HEK293T (cell line): Measurements from ENCODE around the gene INPP4B.

Source experiments
- CTCF ChIA-PET: fragments of 350-600 bp; formaldehyde crosslinking; extraction: SDS; loops from one replicate; lab custom pipeline; 2021; ENCODE audit warnings: antibody characterized with exemption, inconsistent platforms; lab: Yijun Ruan, JAX
- POLR2A ChIA-PET: fragments of 350-600 bp; formaldehyde crosslinking; extraction: SDS; loops from one replicate; lab custom pipeline; 2020; ENCODE audit warnings: antibody characterized with exemption, inconsistent platforms; lab: Yijun Ruan, JAX
- DNase-seq: peaks from one replicate; pipeline ENCODE4 v3.0.0; 2012; ENCODE audit warnings: mixed read lengths; ENCODE audit errors: extremely low spot score
- ARNT ChIP-seq: fragments of 450-650 bp; IDR thresholded peaks from 2 replicates; pipeline ENCODE4 v1.6.1; 2017; ENCODE audit warnings: mild to moderate bottlenecking
- BHLHE40 ChIP-seq: fragments of 450-650 bp; IDR thresholded peaks from 2 replicates; pipeline ENCODE4 v1.6.1; 2016; ENCODE audit warnings: mild to moderate bottlenecking, moderate library complexity, borderline replicate concordance
- CTBP1 ChIP-seq: fragments of 450-650 bp; IDR thresholded peaks from 2 replicates; pipeline ENCODE4 v1.6.1; 2016; ENCODE audit warnings: borderline replicate concordance
- ELF4 ChIP-seq: fragments of 450-650 bp; IDR thresholded peaks from 2 replicates; pipeline ENCODE4 v1.6.1; 2017; ENCODE audit warnings: antibody characterized with exemption
- FOXA1 ChIP-seq: fragments of 450-650 bp; IDR thresholded peaks from 2 replicates; pipeline ENCODE4 v1.6.1; 2016; ENCODE audit warnings: mild to moderate bottlenecking
- FOXK2 ChIP-seq: fragments of 450-650 bp; IDR thresholded peaks from 2 replicates; pipeline ENCODE4 v1.6.1; 2016; ENCODE audit warnings: mild to moderate bottlenecking
- FOXM1 ChIP-seq: fragments of 450-650 bp; IDR thresholded peaks from 2 replicates; pipeline ENCODE4 v1.6.1; 2017; ENCODE audit warnings: mild to moderate bottlenecking, borderline replicate concordance
- HDGF ChIP-seq: fragments of 450-650 bp; IDR thresholded peaks from 2 replicates; pipeline ENCODE4 v1.6.1; 2017; ENCODE audit warnings: antibody characterized with exemption, borderline replicate concordance
- L3MBTL2 ChIP-seq: fragments of 450-650 bp; conservative IDR thresholded peaks from 2 replicates; pipeline ENCODE4 v1.6.1; 2016; ENCODE audit warnings: mild to moderate bottlenecking
- LEF1 ChIP-seq: fragments of 450-650 bp; IDR thresholded peaks from 2 replicates; pipeline ENCODE4 v1.6.1; 2017; ENCODE audit warnings: mild to moderate bottlenecking, borderline replicate concordance
- NFRKB ChIP-seq: fragments of 450-650 bp; IDR thresholded peaks from 2 replicates; pipeline ENCODE4 v1.6.1; 2016; ENCODE audit warnings: mild to moderate bottlenecking, moderate library complexity
- SP1 ChIP-seq: fragments of 450-650 bp; IDR thresholded peaks from 2 replicates; pipeline ENCODE4 v1.6.1; 2017
- SUZ12 ChIP-seq: fragments of 450-650 bp; IDR thresholded peaks from 2 replicates; pipeline ENCODE4 v1.6.1; 2016; ENCODE audit warnings: mild to moderate bottlenecking
- TARDBP ChIP-seq: fragments of 450-650 bp; IDR thresholded peaks from 2 replicates; pipeline ENCODE4 v1.6.1; 2016
- ZNF384 ChIP-seq: fragments of 450-650 bp; IDR thresholded peaks from 2 replicates; pipeline ENCODE4 v1.6.1; 2016
- TF ChIP-seq, protein P1 (sequence below): fragments of 450-650 bp; IDR thresholded peaks from 2 replicates; pipeline ENCODE4 v1.6.1; 2016

Gene INPP4B

DNA sequence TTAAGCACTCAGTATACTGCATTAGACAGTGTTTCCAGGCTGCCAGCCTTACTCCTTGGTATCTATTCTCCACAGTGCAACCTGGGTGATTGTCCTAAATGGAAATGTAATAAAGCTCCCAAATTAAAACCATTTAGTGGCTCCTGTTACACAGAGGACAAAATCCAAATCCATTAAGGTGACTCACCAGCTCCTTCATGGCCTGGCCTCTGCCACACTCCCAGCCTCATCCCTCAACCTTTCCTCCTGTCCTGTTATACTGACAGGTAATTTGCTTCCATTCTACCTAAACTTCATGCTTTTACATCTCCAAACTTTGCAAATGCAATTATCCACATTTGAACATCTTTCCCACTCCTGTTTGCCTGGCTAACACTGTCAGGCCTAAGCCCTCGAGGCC, 140.3 kb downstream of the INPP4B start:
- TF ChIP-seq FOXK2 (no peak), HDGF (no peak), NFRKB (no peak)
- DNase-seq, result no peak
- CTCF ChIA-PET, result no interaction called here
- POLR2A ChIA-PET, result no interaction called here

DNA sequence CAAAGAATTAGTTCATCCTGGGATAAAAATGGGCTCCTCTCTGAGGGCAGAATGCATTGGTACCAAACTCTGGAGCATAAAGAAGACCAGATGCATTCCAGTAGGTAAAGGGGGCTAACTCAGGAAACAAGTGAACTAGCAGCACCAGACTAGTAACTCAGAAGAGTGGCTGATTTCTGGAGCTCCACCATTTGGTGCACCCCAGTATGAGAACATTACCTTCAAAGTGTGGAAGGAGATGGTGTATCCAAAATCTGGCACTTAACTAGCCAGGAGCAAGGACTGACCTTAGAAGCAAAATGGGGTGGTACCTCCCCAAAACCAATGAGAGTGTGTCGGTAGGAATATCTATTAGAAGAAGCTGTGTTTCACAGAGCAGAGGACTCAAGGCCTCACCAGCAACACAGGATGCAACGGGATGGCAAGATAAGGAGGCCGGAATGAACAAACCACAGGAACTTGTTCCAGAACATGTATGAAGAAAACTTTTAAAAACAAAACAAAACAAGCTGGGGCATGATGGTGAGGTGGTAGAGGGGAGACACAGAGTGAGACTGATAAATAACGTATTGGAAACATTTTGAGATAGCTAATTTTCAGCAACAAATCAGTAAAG, 142.3 kb downstream of the INPP4B start:
- ChIA-PET POLR2A (no interaction called here), CTCF (no interaction called here)
- DNase-seq, result no peak
- TF ChIP-seq ZNF384, result no peak
- TF ChIP-seq BHLHE40, result no peak
- TF ChIP-seq, protein P1, sequence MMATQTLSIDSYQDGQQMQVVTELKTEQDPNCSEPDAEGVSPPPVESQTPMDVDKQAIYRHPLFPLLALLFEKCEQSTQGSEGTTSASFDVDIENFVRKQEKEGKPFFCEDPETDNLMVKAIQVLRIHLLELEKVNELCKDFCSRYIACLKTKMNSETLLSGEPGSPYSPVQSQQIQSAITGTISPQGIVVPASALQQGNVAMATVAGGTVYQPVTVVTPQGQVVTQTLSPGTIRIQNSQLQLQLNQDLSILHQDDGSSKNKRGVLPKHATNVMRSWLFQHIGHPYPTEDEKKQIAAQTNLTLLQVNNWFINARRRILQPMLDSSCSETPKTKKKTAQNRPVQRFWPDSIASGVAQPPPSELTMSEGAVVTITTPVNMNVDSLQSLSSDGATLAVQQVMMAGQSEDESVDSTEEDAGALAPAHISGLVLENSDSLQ, result no peak
- TF ChIP-seq ELF4, result no peak
- TF ChIP-seq SP1, result no peak
- no peak for TF ChIP-seq LEF1
- no peak for TF ChIP-seq NFRKB
- no peak for TF ChIP-seq FOXK2
- TF ChIP-seq CTBP1, result no peak
- TF ChIP-seq SUZ12, result no peak
- TF ChIP-seq ARNT, result no peak
- no peak for TF ChIP-seq HDGF
- TF ChIP-seq FOXM1, result no peak
- TF ChIP-seq L3MBTL2, result no peak
- no peak for TF ChIP-seq TARDBP

DNA sequence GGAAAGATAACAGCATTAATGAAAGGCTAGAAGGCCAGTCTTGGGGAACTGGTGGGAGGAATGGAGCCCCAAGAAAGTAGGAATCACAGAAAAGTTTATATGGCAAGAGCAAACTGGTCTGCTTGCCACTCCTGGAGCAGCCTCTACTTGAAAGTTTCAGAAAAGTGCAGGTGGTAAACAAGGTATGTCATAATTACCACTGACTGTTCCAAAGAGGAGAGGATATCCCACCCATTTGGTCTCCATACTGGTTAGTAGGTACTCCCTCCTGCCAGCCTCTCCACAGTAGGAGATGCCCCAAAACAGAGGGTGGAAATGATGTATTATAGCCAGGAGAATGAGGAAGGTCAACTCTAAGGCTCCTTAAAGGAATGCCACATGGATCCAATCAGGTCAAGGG, 145.1 kb downstream of the INPP4B start:
- no peak for TF ChIP-seq ZNF384
- no peak for TF ChIP-seq FOXK2
- TF ChIP-seq LEF1, result no peak
- no peak for TF ChIP-seq NFRKB
- TF ChIP-seq FOXM1, result no peak
- TF ChIP-seq ELF4, result no peak
- no peak for TF ChIP-seq TARDBP
- no peak for TF ChIP-seq SP1
- no peak for TF ChIP-seq CTBP1
- no peak for TF ChIP-seq FOXA1
- TF ChIP-seq, protein P1, result no peak
- no peak for TF ChIP-seq BHLHE40
- TF ChIP-seq L3MBTL2, result no peak
- TF ChIP-seq HDGF, result no peak
- no peak for TF ChIP-seq ARNT
- ChIA-PET POLR2A (no interaction called here), CTCF (interaction anchor here (0.8 kb wide), 1 partner anchor 1271 kb away, joined by 3 read pairs; no protein-coding TSS in a partner anchor)
- no peak for DNase-seq

- CTCF ChIA-PET, result no interaction called here
- POLR2A ChIA-PET, result no interaction called here
- DNase-seq, result no peak
- TF ChIP-seq HDGF (no peak), L3MBTL2 (no peak), CTBP1 (no peak), ELF4 (no peak), SP1 (no peak), FOXA1 (no peak), LEF1 (no peak), FOXK2 (no peak), BHLHE40 (no peak), ZNF384 (no peak), TARDBP (no peak), FOXM1 (no peak), SUZ12 (no peak), ARNT (no peak), NFRKB (no peak)
- TF ChIP-seq, protein P1, result no peak
Measured at GRCh38 chr4:142700531-142700930, 145.6 kb downstream of the INPP4B start.

GRCh38 chr4:142698552-142698951, 147.5 kb downstream of the INPP4B start:
- ChIA-PET POLR2A (no interaction called here), CTCF (no interaction called here)
- DNase-seq, result no peak
- TF ChIP-seq CTBP1, result no peak
- no peak for TF ChIP-seq SUZ12
- TF ChIP-seq ZNF384, result no peak
- no peak for TF ChIP-seq FOXK2
- no peak for TF ChIP-seq FOXM1
- TF ChIP-seq L3MBTL2, result no peak

- TF ChIP-seq FOXA1 (no peak), ZNF384 (no peak), SUZ12 (no peak), ARNT (no peak), L3MBTL2 (no peak), NFRKB (no peak), FOXK2 (no peak), TARDBP (no peak), SP1 (no peak), CTBP1 (no peak), LEF1 (no peak), BHLHE40 (no peak), ELF4 (no peak), FOXM1 (no peak), HDGF (no peak)
- TF ChIP-seq, protein P1, result no peak
- ChIA-PET CTCF (no interaction called here), POLR2A (no interaction called here)
- no peak for DNase-seq
Measured at GRCh38 chr4:142697928-142698327, 148.2 kb downstream of the INPP4B start.
